ENCODE measurements around the gene WDR82.

GRCh38 chr3:52256622-52257021, 21.8 kb downstream of the WDR82 start:
- TF ChIP-seq POLR2A (IDR thresholded peaks at IDR 0.05) (no peak), CTCF (IDR thresholded peaks at IDR 0.05) (no peak)
